Parathyroid adenoma (tissue), 2 donors: ENCODE results near the gene SLC44A4.
"Not testable (repeated sequence)": the region's sequence is repeated elsewhere in the genome, so short reads cannot be mapped to it uniquely, and the experiment has no call there.

Experiments used
- H2AFZ ChIP-seq: fragments of 300-600 bp; sonication (generic); one replicate; pipeline ENCODE4 v1.7.0; 2017; ENCODE audit warnings: antibody characterized with exemption, mild to moderate bottlenecking
- H3K27ac ChIP-seq: fragments of 300-600 bp; sonication (generic); one replicate; pipeline ENCODE4 v1.7.0; 2017
- H3K27me3 ChIP-seq: fragments of 300-600 bp; sonication (generic); one replicate; pipeline ENCODE4 v1.7.0; 2017; ENCODE audit warnings: low read length; ENCODE audit not compliant: control insufficient read depth, insufficient read depth
- H3K36me3 ChIP-seq: fragments of 300-600 bp; sonication (generic); one replicate; pipeline ENCODE4 v1.7.0; 2017; ENCODE audit warnings: low read length; ENCODE audit not compliant: control insufficient read depth, insufficient read depth
- H3K4me1 ChIP-seq: fragments of 300-600 bp; sonication (generic); one replicate; pipeline ENCODE4 v1.7.0; 2017; ENCODE audit warnings: control low read depth
- H3K4me2 ChIP-seq: fragments of 300-600 bp; sonication (generic); one replicate; pipeline ENCODE4 v1.7.0; 2017; ENCODE audit warnings: low read length
- H3K4me3 ChIP-seq: fragments of 300-600 bp; sonication (generic); one replicate; pipeline ENCODE4 v1.7.0; 2017; ENCODE audit warnings: low read depth, low read length
- H3K79me2 ChIP-seq: fragments of 300-600 bp; sonication (generic); one replicate; pipeline ENCODE4 v1.7.0; 2017; ENCODE audit warnings: control low read depth
- H3K9ac ChIP-seq: fragments of 300-600 bp; sonication (generic); one replicate; pipeline ENCODE4 v1.7.0; 2017; ENCODE audit warnings: mild to moderate bottlenecking
- H3K9me3 ChIP-seq: fragments of 300-600 bp; sonication (generic); one replicate; pipeline ENCODE4 v1.7.0; 2017; ENCODE audit warnings: low read length; ENCODE audit not compliant: control insufficient read depth
- CTCF ChIP-seq: fragments of 300-600 bp; sonication (generic); IDR thresholded peaks from one replicate; pipeline ENCODE4 v1.7.0; 2017; ENCODE audit warnings: antibody characterized with exemption, mild to moderate bottlenecking
- donor health status: primary hyperparathyroidism.

The SLC44A4 gene

GRCh38 chr6:31850765-31851484 is 27.9 kb downstream of the SLC44A4 start:
- TF ChIP-seq CTCF = no peak
- Histone ChIP-seq H3K27ac (no peak overlapping the region), H2AFZ (no peak overlapping the region), H3K4me3 (no peak overlapping the region), H3K79me2 (no peaks in the 10 kb centered on the region), H3K4me2 (no peak overlapping the region), H3K9ac (no peak overlapping the region), H3K9me3 (no peaks in the 10 kb centered on the region), H3K36me3 (no peaks in the 10 kb centered on the region), H3K4me1 (no peaks in the 10 kb centered on the region), H3K27me3 (no peaks in the 10 kb centered on the region)

GRCh38 chr6:31847276-31847978 is 31.4 kb downstream of the SLC44A4 start:
- H3K4me1 ChIP-seq = no peaks in the 10 kb centered on the region
- H3K4me2 ChIP-seq = no peak overlapping the region
- no peaks in the 10 kb centered on the region for H3K79me2 ChIP-seq

GRCh38 chr6:31844507-31844906 is 34.3 kb downstream of the SLC44A4 start:
- H3K27ac ChIP-seq = no peak overlapping the region
- H3K36me3 ChIP-seq = no peaks in the 10 kb centered on the region
- no peaks in the 10 kb centered on the region for H3K79me2 ChIP-seq
- no peak overlapping the region for H2AFZ ChIP-seq
- no peaks in the 10 kb centered on the region for H3K4me1 ChIP-seq
- no peaks in the 10 kb centered on the region for H3K9me3 ChIP-seq
- no peak overlapping the region for H3K4me3 ChIP-seq
- no peak overlapping the region for H3K9ac ChIP-seq
- no peak for TF ChIP-seq CTCF
- no peaks in the 10 kb centered on the region for H3K27me3 ChIP-seq
- H3K4me2 ChIP-seq = no peak overlapping the region

More at GRCh38 chr6:31847276-31847978, 31.4 kb downstream of the SLC44A4 start:
- no peak overlapping the region for H2AFZ ChIP-seq
- no peaks in the 10 kb centered on the region for H3K9me3 ChIP-seq
- no peaks in the 10 kb centered on the region for H3K27me3 ChIP-seq
- H3K4me3 ChIP-seq = no peak overlapping the region
- H3K36me3 ChIP-seq = no peaks in the 10 kb centered on the region
- H3K9ac ChIP-seq = no peak overlapping the region
- H3K27ac ChIP-seq = no peak overlapping the region
- no peak for TF ChIP-seq CTCF

GRCh38 chr6:31842053-31842452 is 36.7 kb downstream of the SLC44A4 start:
- no peak overlapping the region for H2AFZ ChIP-seq
- H3K4me3 ChIP-seq = no peak overlapping the region
- H3K4me1 ChIP-seq = peaks cover 7% of the 10 kb centered on the region
- no peaks in the 10 kb centered on the region for H3K27me3 ChIP-seq
- no peaks in the 10 kb centered on the region for H3K79me2 ChIP-seq
- H3K36me3 ChIP-seq = no peaks in the 10 kb centered on the region
- H3K9ac ChIP-seq = no peak overlapping the region
- no peak for TF ChIP-seq CTCF
- no peak overlapping the region for H3K4me2 ChIP-seq
- H3K27ac ChIP-seq = no peak overlapping the region
- no peaks in the 10 kb centered on the region for H3K9me3 ChIP-seq

- not testable (repeated sequence) for H3K27ac ChIP-seq, H3K36me3 ChIP-seq, H3K79me2 ChIP-seq, H2AFZ ChIP-seq, H3K4me3 ChIP-seq, H3K27me3 ChIP-seq, H3K9me3 ChIP-seq, H3K9ac ChIP-seq, H3K4me2 ChIP-seq
- H3K4me1 ChIP-seq = peaks cover 18% of the 10 kb centered on the region
These were observed 39.0 kb downstream of the SLC44A4 start for GRCh38 chr6:31839779-31840126.
